NCI-H1092 (cell line): ENCODE results near the gene SLC9B2.
"Not testable (repeated sequence)": the region's sequence is repeated elsewhere in the genome, so short reads cannot be mapped to it uniquely, and the experiment has no call there.

ENCODE experiments used
- DNase-seq: peaks from one replicate; lab custom pipeline; 2025; lab: John Stamatoyannopoulos, UW

Gene SLC9B2

DNA sequence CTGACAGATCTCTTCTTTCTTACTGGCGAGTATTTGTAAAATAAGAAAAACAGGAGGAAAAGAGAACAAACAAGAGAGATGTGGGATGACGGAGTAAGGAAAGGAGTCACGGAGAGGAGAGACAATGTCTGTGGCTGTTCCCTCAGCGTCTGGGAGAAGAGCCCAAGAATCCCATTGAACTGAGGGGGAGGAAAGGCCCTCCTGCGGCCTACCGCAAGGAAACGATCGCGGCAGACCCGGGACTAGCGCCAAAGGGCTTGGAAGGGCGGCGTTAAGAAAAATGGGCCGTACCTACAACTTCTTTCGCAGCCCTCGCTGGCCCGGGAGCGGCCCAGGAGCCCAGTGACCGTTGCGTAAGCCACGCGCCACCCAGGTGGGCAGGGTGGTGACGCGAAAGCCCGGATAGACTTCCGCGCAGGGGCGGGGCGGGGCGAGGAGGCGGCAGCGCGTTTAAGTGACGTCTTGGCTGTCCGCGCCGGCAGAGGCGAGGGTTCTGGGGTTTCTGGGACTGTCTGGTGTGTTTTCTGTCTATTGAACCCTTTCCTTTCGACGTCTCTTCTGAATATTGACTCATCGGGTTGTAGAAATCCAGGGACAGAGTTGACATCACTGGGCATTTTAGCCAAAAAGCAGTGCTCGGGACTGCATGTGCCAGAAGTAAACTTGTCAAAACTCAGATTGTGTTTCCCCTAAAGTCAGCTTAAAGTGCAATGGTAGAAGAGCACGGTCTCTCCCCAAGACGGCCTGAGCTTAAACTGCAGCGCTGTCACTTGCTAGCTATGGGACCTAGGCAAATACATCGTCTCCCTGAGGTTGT, 57.0 kb downstream of the SLC9B2 start, which contains the start of gene SLC9B1:
Gene SLC9B1 (minus strand): TSS at position 398 of the 817 bp plus-strand sequence. CDS start 27,994 bp downstream, outside the sequence.
- DNase-seq, result peak; percentile 65

DNA sequence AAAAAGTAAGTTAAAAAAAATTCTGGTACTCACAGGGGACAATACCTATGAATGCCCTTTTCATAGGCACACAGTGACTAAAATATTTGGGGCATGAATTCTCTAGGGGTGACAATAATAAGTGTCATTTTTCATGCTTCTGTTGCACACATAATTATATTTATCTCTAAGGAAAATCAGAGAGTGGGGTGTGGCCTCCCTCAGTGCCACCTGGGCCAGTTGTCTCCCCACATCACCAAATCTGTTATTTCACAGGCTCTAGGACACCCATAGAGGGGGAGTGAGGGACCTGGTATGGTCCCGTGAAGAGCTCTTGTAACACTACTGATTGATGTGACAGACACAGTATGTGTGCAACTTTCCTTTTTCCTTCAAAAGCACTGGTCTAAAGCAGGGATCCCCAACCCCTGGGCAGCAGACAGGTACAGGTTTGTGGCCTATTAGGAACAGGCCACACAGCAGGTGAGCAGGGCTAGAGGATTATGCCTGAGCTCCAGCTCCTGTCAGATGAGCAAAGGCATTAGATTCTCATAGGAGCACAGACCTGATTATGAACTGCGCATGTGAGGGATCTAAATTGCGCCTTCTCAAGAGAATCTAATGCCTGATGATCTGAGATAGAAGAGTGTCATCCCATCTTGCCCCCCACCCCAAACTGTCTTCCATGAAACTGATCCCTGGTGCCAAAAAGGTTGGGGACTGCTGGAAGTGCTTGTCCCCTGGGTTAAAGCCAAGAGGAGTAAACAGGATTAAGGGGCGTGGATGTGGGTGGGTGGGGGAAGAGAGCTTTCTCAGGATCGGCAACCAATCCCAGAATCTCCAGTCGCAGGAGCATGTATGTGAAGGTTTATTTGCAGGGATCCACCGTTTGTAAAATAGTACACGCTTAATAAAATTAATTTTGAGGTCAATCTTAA, 57.9 kb downstream of the SLC9B2 start:
- DNase-seq, result no peak

DNA sequence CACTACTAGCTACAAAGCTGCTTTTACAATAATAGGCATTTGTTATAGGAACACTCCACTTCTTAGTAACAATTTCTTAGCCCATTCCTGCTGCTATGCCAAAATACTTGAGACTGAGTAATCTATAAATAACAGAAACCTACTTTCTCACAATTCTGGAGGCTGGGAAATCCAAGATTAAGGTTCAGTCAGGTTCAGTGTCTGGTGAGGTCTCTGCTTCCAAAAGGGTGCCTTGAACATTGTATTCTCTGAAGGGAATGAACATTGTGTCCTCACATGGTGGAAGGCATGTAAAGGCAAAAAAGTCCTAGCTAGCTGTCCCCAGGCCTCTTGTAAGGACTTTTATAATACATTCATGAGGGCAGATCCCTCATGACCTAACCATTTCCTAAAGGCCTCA, 64.0 kb downstream of the SLC9B2 start:
- no peak for DNase-seq

GRCh38 chr4:103012060-103012459, 64.5 kb downstream of the SLC9B2 start:
- no peak for DNase-seq

GRCh38 chr4:103011378-103012025, 65.1 kb downstream of the SLC9B2 start:
- no peak for DNase-seq

GRCh38 chr4:103010804-103011203, 65.8 kb downstream of the SLC9B2 start:
- DNase-seq, result no peak

- DNase-seq, result peak; percentile 22
Measured at GRCh38 chr4:103008875-103009729, 67.5 kb downstream of the SLC9B2 start.

- DNase-seq, result no peak
Measured at GRCh38 chr4:103002551-103002950, 74.0 kb downstream of the SLC9B2 start.

DNA sequence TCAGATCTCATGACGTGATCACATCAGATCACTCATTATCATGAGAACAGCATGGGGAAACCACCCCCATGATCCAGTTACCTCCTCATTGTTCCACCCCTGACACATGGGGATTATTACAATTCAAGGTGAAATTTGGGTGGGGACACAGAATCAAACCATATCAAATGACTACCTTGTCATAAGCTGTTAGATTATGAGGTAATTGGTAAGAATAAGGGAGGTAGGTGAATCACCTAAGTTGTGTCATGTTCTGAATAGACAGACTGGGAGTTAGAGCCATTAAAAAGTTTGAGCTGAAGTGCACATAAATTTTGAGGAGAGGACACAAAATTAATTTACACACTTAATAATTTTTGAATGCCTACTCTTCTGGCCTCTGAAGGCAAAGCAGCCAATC, 81.8 kb downstream of the SLC9B2 start:
- no peak for DNase-seq

- DNase-seq, result not testable (repeated sequence)
Measured at GRCh38 chr4:102993985-102994384, 82.6 kb downstream of the SLC9B2 start.

DNA sequence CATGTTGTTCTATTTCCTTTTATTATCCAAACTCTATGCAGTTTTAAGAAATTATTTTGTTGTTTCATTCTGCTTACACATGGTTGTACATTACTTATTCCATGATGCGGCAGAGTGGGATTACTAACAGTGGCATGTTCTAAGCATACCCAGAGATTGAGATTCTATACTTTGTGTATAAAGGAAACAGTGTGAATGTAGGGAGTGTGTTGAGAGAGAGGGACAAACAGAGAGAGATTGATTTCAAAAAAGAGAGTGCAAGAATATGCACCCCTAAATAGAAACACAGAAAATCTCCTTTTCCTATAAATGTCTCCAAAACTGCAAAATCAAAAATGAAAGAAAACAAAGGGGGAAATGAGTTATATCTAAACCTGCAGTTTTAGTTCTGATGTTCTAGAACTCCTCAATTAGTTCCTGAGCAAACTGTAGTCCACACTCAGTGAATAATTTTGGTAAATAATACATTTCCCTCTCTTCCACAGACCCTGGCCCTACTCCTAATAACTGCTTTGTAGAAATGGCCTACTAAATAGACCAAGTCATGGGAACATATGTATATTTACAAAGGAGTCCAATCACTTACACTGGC, 88.0 kb downstream of the SLC9B2 start:
- DNase-seq, result no peak

- DNase-seq, result no peak
Measured at GRCh38 chr4:102981005-102981404, 95.6 kb downstream of the SLC9B2 start.
